Right kidney (tissue), 1 donor: Measurements from ENCODE around the gene RGS3.

Experiments used
- DNase-seq: peaks from one replicate; pipeline ENCODE4 v3.0.0-alpha.2; 2016

RGS3 gene

GRCh38 chr9:113572076-113572861, 108.7 kb downstream of the RGS3 start:
- no peak for DNase-seq

DNA sequence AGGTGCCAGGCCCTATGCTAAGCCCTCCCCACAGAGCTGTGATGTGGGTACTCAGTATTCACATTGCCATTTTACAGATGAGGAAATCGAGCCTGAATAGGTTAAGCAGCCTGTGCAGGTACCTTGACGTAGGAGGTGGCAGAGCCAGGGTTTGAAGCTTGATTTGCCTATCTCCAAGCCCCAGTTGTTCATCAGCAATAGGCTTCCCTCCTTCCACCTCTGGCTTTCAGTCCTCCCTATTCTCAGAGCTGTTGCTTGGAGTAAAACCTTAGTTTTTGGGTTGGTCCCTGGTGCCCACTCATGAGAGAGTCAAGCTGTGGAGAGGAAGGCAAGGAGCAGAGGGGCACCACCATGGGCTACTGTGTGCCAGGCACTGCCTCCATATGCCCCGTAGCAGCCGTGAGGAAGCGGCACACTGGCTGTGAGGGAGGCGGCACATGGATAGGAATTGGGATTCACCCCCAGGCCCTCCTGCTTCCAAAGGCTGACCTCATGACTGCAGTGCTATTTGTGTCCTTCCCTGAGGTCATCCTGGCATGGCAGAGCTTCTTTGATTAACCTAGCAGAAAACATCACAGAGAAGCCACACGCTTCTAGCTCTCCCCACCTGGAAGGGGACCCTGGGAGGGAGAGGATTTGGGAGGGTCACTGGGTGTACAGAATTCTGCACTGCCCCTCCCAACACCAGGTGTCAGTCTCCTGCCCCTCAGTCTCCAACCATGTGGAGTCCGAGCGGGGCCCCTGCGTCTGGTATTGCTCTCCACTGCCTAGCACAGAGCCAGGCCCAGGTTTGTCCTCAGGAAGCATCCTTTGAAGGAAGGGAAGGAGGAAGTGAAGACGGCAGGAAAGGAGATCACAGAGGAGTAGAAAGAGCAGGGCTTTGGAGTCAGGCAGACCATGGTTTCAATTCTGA, 109.8 kb downstream of the RGS3 start:
- DNase-seq = no peak

DNA sequence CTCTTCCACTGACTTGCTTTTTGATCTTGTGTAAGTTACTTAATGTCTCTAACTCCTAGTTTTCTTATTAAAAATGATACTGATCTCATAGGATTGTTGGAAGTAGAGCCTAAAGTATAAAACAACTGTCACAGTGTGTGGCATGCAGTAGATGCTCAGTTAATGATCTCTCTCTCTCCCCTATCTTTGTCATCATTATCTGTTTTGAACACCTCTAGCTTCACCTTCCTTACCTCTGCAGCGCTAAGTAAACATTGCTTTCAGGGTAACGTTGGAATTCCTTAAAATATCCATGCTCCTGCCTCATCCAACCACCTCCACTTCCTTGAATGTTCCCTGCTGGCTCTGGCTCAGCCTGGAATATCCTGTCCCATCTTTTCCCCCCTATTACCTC, 110.4 kb downstream of the RGS3 start:
- no peak for DNase-seq

DNA sequence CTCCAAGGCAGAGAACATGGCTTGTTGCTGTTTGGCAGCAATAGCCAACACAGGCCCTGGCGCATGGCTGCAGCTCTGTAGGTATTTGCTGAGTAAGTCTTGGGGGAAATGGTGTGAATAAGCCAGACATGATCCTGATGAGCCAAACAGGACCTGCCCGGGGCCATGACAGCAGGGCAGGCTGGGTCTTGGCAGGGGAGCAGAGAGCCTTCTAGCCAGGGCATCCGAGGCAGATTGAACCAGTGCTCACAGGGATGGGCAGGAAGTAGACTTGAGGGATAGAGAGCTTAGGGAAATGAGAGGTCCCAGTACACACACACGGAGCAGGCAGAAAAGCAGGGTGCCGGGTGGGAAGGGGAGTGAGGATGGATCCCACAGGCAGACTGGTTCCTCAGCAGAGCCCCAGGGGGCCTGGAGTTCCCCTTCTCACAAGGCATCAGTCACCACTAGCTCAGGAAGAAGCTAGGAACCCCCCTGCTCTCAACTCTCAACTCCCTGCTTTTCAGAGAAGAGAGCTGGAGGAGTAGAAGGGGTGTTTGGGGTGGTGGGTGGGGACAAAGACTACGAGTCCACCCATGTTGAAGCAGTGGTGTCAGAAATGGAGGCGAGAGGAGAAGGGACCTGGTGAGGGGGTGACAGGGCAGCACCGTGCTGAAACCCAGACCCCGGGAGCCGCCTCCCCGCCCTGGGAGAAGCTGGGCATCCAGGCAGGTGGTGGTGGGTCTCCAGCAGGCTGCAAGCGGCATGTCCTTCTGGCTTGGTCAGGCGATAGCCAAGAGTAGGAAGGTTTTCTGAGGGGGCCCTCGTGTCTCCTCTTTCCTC, 111.1 kb downstream of the RGS3 start:
- no peak for DNase-seq

DNA sequence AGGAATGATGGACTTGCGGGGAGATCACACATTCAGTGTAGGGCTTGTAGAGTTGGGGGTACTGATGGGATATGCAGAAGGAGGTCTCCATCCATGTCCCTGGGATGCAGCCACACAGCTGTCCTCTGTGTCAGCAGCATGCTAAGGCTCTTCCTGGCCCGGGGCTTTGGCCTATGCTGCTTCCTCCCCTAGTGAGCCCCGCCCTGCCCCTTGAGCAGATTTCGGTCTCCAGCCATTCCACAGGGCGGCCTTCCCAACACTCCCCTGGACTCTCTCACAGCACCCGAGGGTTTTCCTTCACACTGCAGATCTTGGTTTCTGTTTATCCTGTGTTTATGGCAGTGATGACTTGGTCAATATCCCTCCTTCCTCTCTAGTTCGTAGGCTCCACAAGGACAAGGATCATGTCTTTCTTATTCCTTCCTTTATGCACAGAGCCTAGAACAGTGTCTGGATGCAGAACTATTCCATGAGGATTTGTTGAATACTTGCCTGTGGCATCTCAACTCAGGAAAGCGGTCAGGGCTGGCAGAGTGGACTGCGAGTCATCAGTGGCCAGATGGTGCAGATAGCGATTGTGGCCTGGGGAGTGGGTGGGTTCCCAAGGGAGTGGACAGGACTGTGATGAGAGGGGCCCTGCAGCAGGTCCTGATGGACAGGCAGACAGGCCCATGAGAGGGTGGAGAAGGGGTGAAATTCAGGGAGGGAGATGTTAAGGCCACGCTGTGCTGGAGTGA, 114.2 kb downstream of the RGS3 start:
- no peak for DNase-seq

- DNase-seq = no peak
Observed at GRCh38 chr9:113578279-113578865, 114.8 kb downstream of the RGS3 start.

DNA sequence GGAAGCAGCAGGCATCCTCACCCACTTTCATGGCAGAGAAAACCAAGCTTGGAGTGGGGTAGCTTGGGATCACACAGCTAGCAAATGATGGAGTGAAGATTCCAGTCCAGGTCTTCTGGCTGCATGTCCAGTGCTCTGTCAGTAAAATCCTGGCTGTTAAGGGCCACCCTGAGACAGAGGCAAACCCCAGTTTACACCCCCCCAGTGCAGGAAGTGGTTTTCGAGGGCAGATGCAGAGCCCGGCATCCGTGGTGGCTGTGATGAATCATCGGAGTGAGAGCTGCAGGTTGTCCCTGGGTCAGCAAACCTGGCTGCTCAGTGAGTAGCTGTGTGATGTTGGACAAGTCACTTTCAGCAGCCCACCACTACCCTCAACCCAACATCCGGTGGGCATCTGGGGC, 115.4 kb downstream of the RGS3 start:
- no peak for DNase-seq

- DNase-seq = no peak
Observed at GRCh38 chr9:113579283-113580040, 115.9 kb downstream of the RGS3 start.

DNA sequence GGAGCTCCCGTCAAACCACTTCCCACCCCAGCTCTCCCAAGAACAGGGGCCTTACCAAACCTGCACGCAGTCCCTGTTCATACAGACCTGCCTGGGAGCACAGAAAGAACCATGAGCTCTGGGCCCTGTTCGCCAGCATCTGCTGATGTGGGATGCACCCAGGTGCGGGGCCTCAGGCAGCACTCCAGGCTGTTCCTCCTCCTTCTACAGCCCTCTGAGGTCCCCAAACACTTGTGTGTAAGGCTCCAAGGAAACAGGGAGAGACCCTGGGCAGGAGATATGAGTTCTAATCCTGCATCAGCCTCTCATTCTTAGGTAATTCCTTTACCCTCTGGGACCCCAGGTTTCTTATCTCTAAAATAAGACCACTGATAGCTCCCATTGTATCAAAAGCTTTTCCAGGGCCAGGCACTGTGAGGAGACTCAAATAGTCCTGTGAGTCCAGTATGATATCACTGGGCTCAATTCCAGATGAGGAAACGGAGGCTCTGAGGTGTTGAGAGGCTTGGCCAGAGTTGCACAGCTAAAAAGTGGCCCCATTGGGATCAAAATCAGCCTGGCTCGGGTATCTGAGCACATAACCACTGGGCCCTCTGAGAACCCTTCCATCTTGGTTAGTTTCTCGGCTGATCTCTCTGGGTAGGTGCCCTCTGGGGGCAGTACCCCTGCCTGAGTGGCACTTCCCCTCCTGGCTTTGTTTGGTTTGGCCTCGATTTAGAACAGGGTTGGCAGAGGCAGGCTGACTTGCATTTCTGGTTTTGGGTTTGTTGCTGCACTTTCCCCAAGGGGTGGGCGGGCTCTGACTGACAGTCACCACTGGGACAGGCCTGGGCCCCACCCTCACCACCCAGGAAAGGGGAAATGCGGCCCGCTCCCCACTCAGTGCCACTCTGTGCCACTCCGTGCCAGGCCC, 116.8 kb downstream of the RGS3 start:
- no peak for DNase-seq

DNA sequence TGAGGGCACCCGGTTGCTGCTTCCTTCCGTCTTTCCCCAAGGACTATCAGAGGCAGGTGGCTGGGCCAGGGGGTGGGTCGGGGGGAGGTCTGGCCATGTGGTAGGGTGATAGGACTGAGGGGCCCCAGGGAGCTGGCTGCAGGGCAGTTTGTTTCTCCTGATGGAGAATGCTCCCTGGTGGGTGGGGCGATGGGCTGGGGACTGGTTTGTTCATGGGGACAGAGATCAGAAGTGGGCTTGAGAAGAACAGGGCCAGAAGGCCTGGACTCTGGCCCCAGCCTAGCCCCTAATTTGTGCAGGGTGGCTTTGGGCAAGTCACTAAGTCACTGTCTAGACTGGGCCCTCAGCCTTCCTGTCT, 117.4 kb downstream of the RGS3 start:
- no peak for DNase-seq

DNA sequence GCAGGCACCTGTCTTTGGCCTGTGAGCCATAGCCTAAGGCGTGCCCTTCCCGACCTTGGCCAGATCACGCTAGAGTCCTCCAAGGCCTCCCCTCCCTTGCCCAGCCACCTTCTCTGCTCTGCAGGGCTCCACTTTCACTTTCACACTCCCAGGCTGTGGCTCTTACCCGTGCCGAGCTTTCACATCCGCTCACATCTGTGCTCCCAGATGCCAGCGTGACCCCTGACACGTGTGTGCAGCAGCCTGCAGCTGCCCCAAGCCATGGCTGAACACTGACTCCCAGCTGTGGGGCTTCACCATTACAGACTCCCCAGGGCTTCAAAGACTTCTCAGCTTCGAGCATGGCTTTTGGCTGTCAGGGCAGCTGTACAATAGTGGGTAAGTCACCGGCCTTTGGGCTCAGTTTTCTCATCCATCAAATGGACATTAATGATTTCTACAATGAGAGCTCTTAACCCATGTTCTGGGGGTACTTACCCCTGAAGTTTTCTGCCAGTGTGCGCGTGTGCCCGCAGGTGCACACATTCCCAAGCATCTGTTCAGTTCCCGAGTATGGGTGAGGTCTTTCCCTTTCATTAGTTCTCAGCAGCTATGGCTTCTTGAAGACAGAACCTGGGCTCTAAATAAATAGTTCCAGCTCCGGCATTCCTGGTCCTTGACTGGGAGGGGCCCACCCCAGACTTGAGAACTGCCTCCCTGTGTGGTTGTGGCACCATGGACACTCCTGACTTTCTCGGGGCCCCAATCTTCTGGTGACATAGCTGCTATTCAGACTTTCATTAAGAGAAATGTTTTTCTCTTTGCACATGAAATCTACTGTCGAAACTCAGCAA, 118.6 kb downstream of the RGS3 start:
- no peak for DNase-seq

DNA sequence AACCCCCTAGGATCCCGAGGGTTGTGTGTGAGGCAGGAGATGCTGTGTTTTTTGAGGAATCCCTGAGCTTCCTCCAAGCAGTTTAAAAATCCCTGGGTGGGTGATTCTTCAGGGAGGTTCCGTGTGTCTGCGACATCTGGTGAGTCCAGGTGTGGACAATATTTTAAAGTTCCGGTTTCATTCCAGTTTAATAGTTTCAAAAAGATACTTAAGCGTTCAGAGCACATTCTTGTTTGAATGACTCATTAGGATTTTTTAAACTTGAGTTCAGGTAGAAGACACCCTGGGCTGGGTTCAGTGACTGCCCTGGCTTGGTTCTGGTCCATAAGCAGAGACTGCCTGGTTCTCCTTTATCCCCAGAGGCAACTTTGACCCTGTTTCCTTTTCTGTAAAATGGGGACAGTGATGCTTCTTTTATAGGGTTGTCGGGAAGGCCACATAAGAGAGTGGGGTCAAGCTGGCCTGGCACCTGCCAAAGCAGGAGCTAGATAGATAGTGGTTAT, 119.2 kb downstream of the RGS3 start:
- DNase-seq = no peak

GRCh38 chr9:113583511-113584427, 120.2 kb downstream of the RGS3 start:
- no peak for DNase-seq

DNA sequence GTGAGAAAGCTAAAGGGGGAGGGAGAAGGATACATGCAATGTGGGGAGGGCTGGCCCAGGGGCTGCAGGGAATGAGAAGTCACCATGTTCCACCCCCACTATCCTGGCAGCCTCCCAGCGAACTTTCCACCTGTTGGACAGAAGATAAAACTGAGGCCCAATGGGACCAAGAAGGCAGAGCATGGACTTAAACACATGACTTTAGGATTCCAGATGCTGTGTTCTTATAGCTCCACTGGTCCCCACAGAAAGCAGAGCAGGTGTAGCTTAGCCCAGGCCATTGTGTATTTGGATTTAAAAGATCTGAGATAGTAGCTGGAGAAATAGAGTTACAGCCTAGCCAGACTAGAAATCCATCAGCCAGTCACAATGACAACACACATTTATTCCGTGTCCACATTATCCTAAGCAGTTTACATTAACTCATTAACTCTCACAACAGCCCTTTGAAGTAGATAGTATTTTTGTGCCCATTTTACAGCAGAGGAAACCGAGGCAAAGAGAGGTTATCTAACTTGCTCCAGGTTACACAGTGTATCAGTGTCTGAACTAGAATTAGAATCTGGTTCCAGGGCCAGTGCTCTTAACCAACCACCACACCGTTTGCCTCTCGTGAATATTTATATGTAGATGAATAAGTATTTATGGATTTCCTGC, 121.0 kb downstream of the RGS3 start:
- no peak for DNase-seq

DNA sequence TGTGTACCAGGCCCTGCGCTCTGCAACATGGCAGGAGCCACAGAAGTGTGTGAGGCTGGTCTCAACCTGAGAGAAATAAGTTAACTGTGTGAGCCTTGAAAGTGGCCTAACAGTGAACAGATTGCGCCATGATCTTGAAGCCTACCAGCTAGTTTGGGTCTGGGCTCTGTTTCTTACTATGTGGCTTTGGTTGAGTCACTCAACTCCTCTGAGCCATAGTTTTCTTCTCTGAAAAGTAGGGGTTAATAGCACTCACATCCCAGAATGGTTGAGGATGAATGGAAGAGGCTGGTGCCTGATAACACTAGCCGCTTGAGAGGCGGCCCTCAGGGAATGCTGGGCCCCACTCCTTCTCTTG, 121.5 kb downstream of the RGS3 start:
- no peak for DNase-seq

- DNase-seq = no peak
Observed at GRCh38 chr9:113585555-113585954, 122.0 kb downstream of the RGS3 start.

DNA sequence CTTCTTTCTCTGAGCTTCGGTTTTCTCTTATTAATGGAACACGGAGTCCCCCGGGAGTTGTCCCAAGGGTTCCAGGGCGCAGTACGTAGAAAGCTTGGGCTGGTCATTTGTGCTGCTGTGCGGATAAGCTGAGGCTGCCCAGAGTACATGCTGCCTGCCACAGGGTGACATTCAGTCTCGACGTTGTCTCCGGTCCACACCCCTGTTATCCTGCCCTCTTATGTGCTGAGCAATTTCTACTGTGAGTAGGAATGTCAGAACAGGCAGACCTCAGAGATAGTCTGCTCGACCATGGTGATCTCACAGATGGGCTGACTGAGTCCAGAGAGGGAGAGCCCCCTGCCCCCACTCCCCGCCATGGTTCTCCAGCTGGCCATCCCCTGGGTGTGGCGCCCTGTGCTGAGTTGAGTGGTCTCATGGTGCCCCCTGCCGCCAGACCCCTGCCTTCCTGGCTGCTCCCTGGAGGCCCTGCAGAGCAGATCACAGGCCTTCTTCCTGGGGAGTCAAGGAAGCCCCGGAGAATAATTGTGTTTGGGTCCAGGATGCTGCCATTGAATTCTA, 124.0 kb downstream of the RGS3 start:
- peak; percentile 55 for DNase-seq
